AML-193 (cell line): ENCODE measurements around the gene SCN7A.
"Not testable (repeated sequence)": the region's sequence is repeated elsewhere in the genome, so short reads cannot be mapped to it uniquely, and the experiment has no call there.

ENCODE experiments used
- DNase-seq, 2 experiments: peaks; one replicate each; lab custom pipeline; 2025; lab: John Stamatoyannopoulos, UW

Gene SCN7A

GRCh38 chr2:166360426-166360825 is 133.6 kb downstream of the SCN7A start:
- DNase-seq, result no peak

DNA sequence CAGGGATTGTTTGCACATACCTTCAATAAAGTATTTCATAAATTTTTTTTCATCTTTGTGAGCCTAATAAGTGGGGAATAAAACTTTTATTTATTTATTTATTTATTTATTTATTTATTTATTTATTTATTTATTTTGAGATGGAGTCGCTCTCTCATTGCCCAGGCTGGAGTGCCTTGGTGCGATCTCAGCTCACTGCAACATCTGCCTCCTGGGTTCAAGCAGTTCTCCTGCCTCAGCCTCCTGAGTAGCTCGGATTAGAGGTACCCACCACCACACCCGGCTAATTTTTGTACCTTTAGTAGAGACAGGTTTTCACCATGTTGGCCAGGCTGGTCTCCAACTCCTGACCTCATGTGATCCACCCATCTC is 136.1 kb downstream of the SCN7A start:
- not testable (repeated sequence) for DNase-seq

DNA sequence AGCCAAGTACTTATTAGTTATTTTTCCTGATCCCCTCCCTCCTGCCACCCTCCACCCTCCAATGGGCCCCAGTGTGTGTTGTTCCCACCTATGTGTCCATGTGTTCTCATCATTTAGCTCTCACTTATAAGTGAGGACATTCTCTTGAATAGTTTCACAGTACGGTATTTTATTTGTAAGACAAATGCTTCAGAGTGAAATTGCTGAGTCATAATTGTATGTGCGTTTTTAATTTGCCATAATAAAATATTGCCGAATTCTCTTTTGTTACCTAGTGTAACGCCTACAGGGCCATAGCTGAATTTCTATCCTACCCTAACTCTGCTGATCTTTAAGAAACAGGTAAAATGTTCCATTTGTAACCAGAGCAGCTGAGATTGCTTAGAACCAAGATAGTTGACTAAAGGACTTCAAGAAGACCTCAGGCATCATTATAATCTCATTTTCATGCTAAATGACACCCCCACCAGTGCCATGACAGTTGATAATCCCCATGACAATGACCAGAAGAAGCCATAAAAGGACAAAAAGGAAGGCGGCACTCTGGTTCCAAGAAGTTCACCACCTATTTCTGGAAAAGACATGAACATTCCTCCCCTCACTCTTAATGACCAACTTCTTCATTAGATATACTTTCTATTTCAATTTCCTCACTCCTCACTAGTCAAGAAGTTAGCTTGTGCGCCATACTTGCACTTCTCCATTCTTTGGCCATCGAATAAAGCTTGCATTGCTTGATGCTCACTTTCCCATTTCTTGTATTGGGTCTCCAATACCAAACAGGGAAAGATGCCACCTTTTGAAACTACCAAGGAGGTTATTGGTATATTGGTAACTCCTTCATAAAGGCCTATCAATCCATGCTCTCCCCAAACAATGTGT is 136.7 kb downstream of the SCN7A start:
- no peak for DNase-seq
